Stimulated activated CD4-positive, alpha-beta T cell treated with anti-CD3 and anti-CD28 coated beads, Interleukin-15, amount 100 ng/mL, for 48 hours (primary cell): ENCODE results near the gene AGAP1.
"Not testable (repeated sequence)": the region's sequence is repeated elsewhere in the genome, so short reads cannot be mapped to it uniquely, and the experiment has no call there.

Experiments
- DNase-seq, 2 donors: peaks; one replicate each; pipeline ENCODE4 v3.0.0-alpha.2; 2020; ENCODE audit warnings: low read depth in 2 of 2

AGAP1 gene

GRCh38 chr2:235940330-235940729 is 446.5 kb downstream of the AGAP1 start:
- no peak for DNase-seq

GRCh38 chr2:235944591-235944990 is 450.7 kb downstream of the AGAP1 start:
- no peak for DNase-seq

- DNase-seq: no peak
These were observed 451.8 kb downstream of the AGAP1 start for GRCh38 chr2:235945608-235946140.

- DNase-seq: no peak
These were observed 452.7 kb downstream of the AGAP1 start for GRCh38 chr2:235946590-235946989.

GRCh38 chr2:235947055-235947454 is 453.2 kb downstream of the AGAP1 start:
- DNase-seq: not testable (repeated sequence)

- DNase-seq: no peak
These were observed 456.0 kb downstream of the AGAP1 start for GRCh38 chr2:235949567-235950472.

- no peak for DNase-seq
These were observed 456.6 kb downstream of the AGAP1 start for GRCh38 chr2:235950473-235950809.

GRCh38 chr2:235951493-235951892 is 457.6 kb downstream of the AGAP1 start:
- no peak for DNase-seq

- DNase-seq: peak in 1 of 2 donors; percentile 10
These were observed 458.1 kb downstream of the AGAP1 start for GRCh38 chr2:235951982-235952381.

- no peak for DNase-seq
These were observed 458.9 kb downstream of the AGAP1 start for GRCh38 chr2:235952714-235953113.

- no peak for DNase-seq
These were observed 460.4 kb downstream of the AGAP1 start for GRCh38 chr2:235954281-235954680.

- no peak for DNase-seq
These were observed 461.1 kb downstream of the AGAP1 start for GRCh38 chr2:235954888-235955480.

GRCh38 chr2:235955664-235956063 is 461.8 kb downstream of the AGAP1 start:
- DNase-seq: no peak

- DNase-seq: no peak
These were observed 462.6 kb downstream of the AGAP1 start for GRCh38 chr2:235956281-235956970.

GRCh38 chr2:235957251-235957650 is 463.4 kb downstream of the AGAP1 start:
- DNase-seq: no peak

GRCh38 chr2:235958221-235958930 is 464.5 kb downstream of the AGAP1 start:
- no peak for DNase-seq

- DNase-seq: no peak
These were observed 465.1 kb downstream of the AGAP1 start for GRCh38 chr2:235958931-235959410.

GRCh38 chr2:235960011-235960715 is 466.3 kb downstream of the AGAP1 start:
- no peak for DNase-seq

GRCh38 chr2:235960716-235961640 is 467.1 kb downstream of the AGAP1 start:
- no peak for DNase-seq

GRCh38 chr2:235961711-235962110 is 467.9 kb downstream of the AGAP1 start:
- no peak for DNase-seq
